CD4-positive, alpha-beta T cell treated with Interleukin-15 for 4 hours (primary cell): ENCODE data around the gene BPIFB6.

Experiments used
- DNase-seq: peaks from one replicate; pipeline ENCODE4 v3.0.0-alpha.2; 2020; ENCODE audit warnings: low spot score

The BPIFB6 gene

GRCh38 chr20:33002087-33002808 lies 29.2 kb upstream of the BPIFB6 start:
- no peak for DNase-seq

GRCh38 chr20:33004141-33004751 lies 27.2 kb upstream of the BPIFB6 start, which contains the start of gene SUN5:
Gene SUN5, minus strand, starts transcription at chr20:33004433. Its CDS starts 93 bp downstream, at chr20:33004340.
- no peak for DNase-seq

- DNase-seq = peak; percentile 43
Measured at GRCh38 chr20:33005132-33005566, 26.3 kb upstream of the BPIFB6 start.

- DNase-seq = no peak
Measured at GRCh38 chr20:33005908-33006775, 25.3 kb upstream of the BPIFB6 start.

- no peak for DNase-seq
Measured at GRCh38 chr20:33006776-33007375, 24.6 kb upstream of the BPIFB6 start.

- DNase-seq = no peak
Measured at GRCh38 chr20:33007376-33008335, 23.8 kb upstream of the BPIFB6 start, which contains the start of gene BPIFB2. Gene BPIFB2, plus strand, starts transcription at chr20:33007704. Its CDS starts 871 bp downstream, at chr20:33008575.

GRCh38 chr20:33008336-33009213 lies 22.9 kb upstream of the BPIFB6 start:
- no peak for DNase-seq

- DNase-seq = no peak
Measured at GRCh38 chr20:33009214-33010132, 22.0 kb upstream of the BPIFB6 start.

- no peak for DNase-seq
Measured at GRCh38 chr20:33010133-33010504, 21.3 kb upstream of the BPIFB6 start.

- DNase-seq = no peak
Measured at GRCh38 chr20:33010674-33011449, 20.6 kb upstream of the BPIFB6 start.

GRCh38 chr20:33012327-33013189 lies 18.9 kb upstream of the BPIFB6 start:
- DNase-seq = no peak

- DNase-seq = no peak
Measured at GRCh38 chr20:33013701-33014326, 17.6 kb upstream of the BPIFB6 start.

- DNase-seq = no peak
Measured at GRCh38 chr20:33014336-33015113, 16.9 kb upstream of the BPIFB6 start.

GRCh38 chr20:33015114-33015484 lies 16.3 kb upstream of the BPIFB6 start:
- no peak for DNase-seq

- no peak for DNase-seq
Measured at GRCh38 chr20:33015700-33016580, 15.5 kb upstream of the BPIFB6 start.
